Esophagus squamous epithelium (tissue), 5 donors: ENCODE data around the gene NDUFV3. TPM values are rescaled to one million over a fixed set of nuclear protein-coding genes. Genes with fewer than 3 reads are reported as not detected.
A peak's percentile ranks its signal among the peaks of the same experiment; 100 is the strongest.

Source experiments
- DNase-seq: peaks from one replicate; lab custom pipeline; 2025; lab: John Stamatoyannopoulos, UW
- H3K27ac ChIP-seq, 4 donors: fragments of 200-600 bp; sonication (generic); one replicate each; pipeline ENCODE4 v1.5.1; 2016 to 2019; ENCODE audit warnings: mild to moderate bottlenecking in 1 of 4
- H3K27me3 ChIP-seq, 4 donors: fragments of 200-600 bp; sonication (generic); 1 replicate in 3 of 4; 2 replicates in 1 of 4; pipeline versions ENCODE4 v1.5.1 to v1.6.0; 2017 to 2021; ENCODE audit warnings: antibody characterized with exemption in 1 of 4
- H3K36me3 ChIP-seq, 3 donors: fragments of 200-600 bp; sonication (generic); one replicate each; pipeline ENCODE4 v1.5.1; 2016 to 2019
- H3K4me1 ChIP-seq, 3 donors: fragments of 200-600 bp; sonication (generic); one replicate each; pipeline ENCODE4 v1.5.1; 2017 to 2019
- H3K4me3 ChIP-seq, 4 donors: fragments of 200-600 bp; sonication (generic); 1 replicate in 3 of 4; 2 replicates in 1 of 4; pipeline ENCODE4 v1.5.1; 2016 to 2019; ENCODE audit warnings: mild to moderate bottlenecking in 2 of 4, moderate library complexity in 1 of 4
- H3K9me3 ChIP-seq, 3 donors: fragments of 200-600 bp; sonication (generic); one replicate each; pipeline ENCODE4 v1.5.1; 2016 to 2019
- CTCF ChIP-seq, 6 experiments: fragments of 450-650 bp in 4 of 6; fragments of 200-600 bp in 2 of 6; sonication (generic) in 2 of 6; IDR thresholded peaks; one replicate each; pipeline ENCODE4 v1.5.1; 2016 to 2019; ENCODE audit warnings: antibody characterized with exemption in 6 of 6, mild to moderate bottlenecking in 4 of 6, moderate library complexity in 4 of 6
- POLR2A ChIP-seq, 4 donors: fragments of 450-650 bp; IDR thresholded peaks; one replicate each; pipeline ENCODE4 v1.6.1; 2017; ENCODE audit warnings: antibody characterized with exemption in 4 of 4, mild to moderate bottlenecking in 4 of 4, moderate library complexity in 3 of 4
- WGBS, 2 donors: methylation state at CpG; one replicate each; pipeline ENCODE4 v1.1.5; 2018; 5-methylcytosine and 5-hydroxymethylcytosine counted together
- intact Hi-C: fragments of 100-400 bp; cut with DNase I; formaldehyde crosslinking; loops from one replicate; pipeline ENCODE4 v1.15.0; 2022
- total RNA-seq, 4 donors: library from RNA; depleted of rRNA; stranded (reverse); fragments of >200 nt; gene quantifications; one replicate each; pipeline ENCODE4 v1.1.0, GENCODE V29; 2016
- donor health status: DM: yes; HTN: yes; CAD: no.

NDUFV3 gene
- 10 to 100 TPM; 32.3 to 48.4 (median 38.0) TPM for total RNA-seq

GRCh38 chr21:42892931-42893755, at the start of gene NDUFV3:
TSS of gene NDUFV3 (plus strand) at chr21:42893309. CDS start at chr21:42893334, 25 bp downstream.
- H3K4me3 ChIP-seq = peak within 1 kb of the TSS; percentile 72 to 99 (median 92)
- DNase-seq = peak; percentile 96
- peaks cover 0 to 22% (median 3%) of the 10 kb centered on the region in 3 donors for H3K4me1 ChIP-seq
- WGBS, 2 donors = 0% methylated on average over 2 to 8 of the region's 87 CpGs
- no peaks in the 10 kb centered on the region for H3K9me3 ChIP-seq
- H3K36me3 ChIP-seq = peaks cover 2 to 31% (median 8%) of the 10 kb centered on the region in 3 donors
- intact Hi-C loops = no loop called here
- TF ChIP-seq POLR2A (IDR thresholded peaks at IDR 0.05) (peak in 3 of 4 donors; percentile 79 to 96 (median 87)), CTCF (IDR thresholded peaks at IDR 0.05) (peak in 1 of 6 experiments; percentile 35)
- H3K27me3 ChIP-seq = no peaks in the 10 kb centered on the region
- peak within 1 kb of the TSS; percentile 94 to 99 (median 98) for H3K27ac ChIP-seq

- H3K9me3 ChIP-seq = no peaks in the 10 kb centered on the region
- peaks cover 0 to 8% (median 4%) of the 10 kb centered on the region in 3 donors for H3K4me1 ChIP-seq
- H3K36me3 ChIP-seq = peaks cover 17 to 98% (median 35%) of the 10 kb centered on the region in 3 donors
- intact Hi-C loops = no loop called here
- H3K27ac ChIP-seq = no peak overlapping the region
- no peak overlapping the region for H3K4me3 ChIP-seq
- TF ChIP-seq POLR2A (IDR thresholded peaks at IDR 0.05) = no peak
- no peak for TF ChIP-seq CTCF (IDR thresholded peaks at IDR 0.05)
- DNase-seq = no peak
- 78 to 87% methylated on average over 15 to 17 of the region's 22 CpGs for WGBS, 2 donors
- no peaks in the 10 kb centered on the region for H3K27me3 ChIP-seq
These were observed 48.5 kb upstream of the NDUFV3 start for GRCh38 chr21:42844411-42845113.

GRCh38 chr21:42845296-42845965, 47.7 kb upstream of the NDUFV3 start:
- intact Hi-C loops = no loop called here
- Histone ChIP-seq H3K4me3 (no peak overlapping the region), H3K9me3 (no peaks in the 10 kb centered on the region), H3K27ac (no peak overlapping the region), H3K27me3 (no peaks in the 10 kb centered on the region), H3K4me1 (peaks cover 0 to 8% (median 4%) of the 10 kb centered on the region in 3 donors), H3K36me3 (peaks cover 25 to 98% (median 38%) of the 10 kb centered on the region in 3 donors)
- 73 to 76% methylated on average over 13 to 21 of the region's 21 CpGs for WGBS, 2 donors
- no peak for DNase-seq
- TF ChIP-seq POLR2A (IDR thresholded peaks at IDR 0.05) (no peak), CTCF (IDR thresholded peaks at IDR 0.05) (no peak)

GRCh38 chr21:42846221-42846620, 46.9 kb upstream of the NDUFV3 start:
- peaks cover 27 to 98% (median 41%) of the 10 kb centered on the region in 3 donors for H3K36me3 ChIP-seq
- no peak overlapping the region for H3K4me3 ChIP-seq
- peaks cover 0 to 8% (median 4%) of the 10 kb centered on the region in 3 donors for H3K4me1 ChIP-seq
- H3K9me3 ChIP-seq = no peaks in the 10 kb centered on the region
- intact Hi-C loops = no loop called here
- H3K27me3 ChIP-seq = no peaks in the 10 kb centered on the region
- no peak for DNase-seq
- H3K27ac ChIP-seq = no peak overlapping the region
- TF ChIP-seq CTCF (IDR thresholded peaks at IDR 0.05) (no peak), POLR2A (IDR thresholded peaks at IDR 0.05) (no peak)
- WGBS, 2 donors = 90% methylated on average over 8 to 9 of the region's 10 CpGs
